AG09309 (cell line): Measurements from ENCODE around the gene GRIN2A.

Source experiments
- DNase-seq: peaks from one replicate; pipeline ENCODE4 v3.0.0-alpha.2; 2010; ENCODE audit warnings: low read depth
- H3K4me3 ChIP-seq: 2 replicates; pipeline ENCODE4 v1.5.1; 2011; ENCODE audit warnings: mild to moderate bottlenecking, low read depth, low read length, moderate library complexity; ENCODE audit not compliant: control insufficient read depth
- TF ChIP-seq, protein P1 (sequence below): IDR thresholded peaks from 2 replicates; pipeline ENCODE4 v1.5.1; 2011; ENCODE audit warnings: mild to moderate bottlenecking, low read depth, low read length, inconsistent platforms; ENCODE audit not compliant: insufficient read depth, control insufficient read depth; ENCODE audit errors: missing control alignments

GRIN2A gene

DNA sequence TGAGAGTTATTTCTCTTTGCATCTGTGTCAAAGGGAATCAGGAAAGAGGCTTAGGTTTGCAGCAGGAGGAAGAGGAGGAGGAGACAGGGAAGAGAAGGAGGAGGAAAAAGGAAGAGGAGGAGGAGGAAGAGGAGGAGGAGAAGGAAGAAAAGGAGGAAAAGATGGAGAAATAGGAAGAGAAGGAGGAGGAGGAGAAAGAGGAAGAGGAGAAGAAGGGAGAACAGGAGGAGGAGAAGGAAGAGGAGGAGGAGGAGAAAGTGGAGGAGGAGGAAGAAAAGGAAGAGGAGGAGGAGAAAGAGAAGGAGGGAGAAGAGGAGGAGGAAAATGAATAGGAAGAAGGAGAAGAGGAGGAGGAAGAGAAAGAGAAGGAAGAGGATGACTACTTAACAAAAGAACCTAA is 459.1 kb downstream of the GRIN2A start:
- no peak for DNase-seq
- TF ChIP-seq, protein P1, sequence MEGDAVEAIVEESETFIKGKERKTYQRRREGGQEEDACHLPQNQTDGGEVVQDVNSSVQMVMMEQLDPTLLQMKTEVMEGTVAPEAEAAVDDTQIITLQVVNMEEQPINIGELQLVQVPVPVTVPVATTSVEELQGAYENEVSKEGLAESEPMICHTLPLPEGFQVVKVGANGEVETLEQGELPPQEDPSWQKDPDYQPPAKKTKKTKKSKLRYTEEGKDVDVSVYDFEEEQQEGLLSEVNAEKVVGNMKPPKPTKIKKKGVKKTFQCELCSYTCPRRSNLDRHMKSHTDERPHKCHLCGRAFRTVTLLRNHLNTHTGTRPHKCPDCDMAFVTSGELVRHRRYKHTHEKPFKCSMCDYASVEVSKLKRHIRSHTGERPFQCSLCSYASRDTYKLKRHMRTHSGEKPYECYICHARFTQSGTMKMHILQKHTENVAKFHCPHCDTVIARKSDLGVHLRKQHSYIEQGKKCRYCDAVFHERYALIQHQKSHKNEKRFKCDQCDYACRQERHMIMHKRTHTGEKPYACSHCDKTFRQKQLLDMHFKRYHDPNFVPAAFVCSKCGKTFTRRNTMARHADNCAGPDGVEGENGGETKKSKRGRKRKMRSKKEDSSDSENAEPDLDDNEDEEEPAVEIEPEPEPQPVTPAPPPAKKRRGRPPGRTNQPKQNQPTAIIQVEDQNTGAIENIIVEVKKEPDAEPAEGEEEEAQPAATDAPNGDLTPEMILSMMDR, result no peak
- H3K4me3 ChIP-seq, result no peak overlapping the region

DNA sequence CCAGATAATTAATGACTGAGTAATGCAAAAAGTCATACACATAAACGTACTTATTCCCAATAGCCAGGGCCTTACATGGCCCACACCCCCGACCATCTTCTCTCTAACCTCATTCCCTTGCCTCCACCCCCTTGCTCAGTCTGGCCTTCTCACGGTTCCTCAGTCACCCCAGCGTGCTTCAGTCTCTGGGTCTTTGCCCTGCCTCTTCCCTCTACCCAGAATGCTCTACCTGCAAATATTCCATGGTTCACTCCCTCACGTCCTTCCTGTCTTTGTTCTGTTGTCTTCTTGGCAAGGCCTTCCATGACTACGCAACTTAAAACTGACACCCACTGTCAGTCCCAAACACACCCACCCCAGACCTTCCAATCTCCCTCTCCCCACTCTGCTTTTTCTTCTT is 468.3 kb downstream of the GRIN2A start:
- TF ChIP-seq, protein P1, result no peak
- no peak overlapping the region for H3K4me3 ChIP-seq
- no peak for DNase-seq

DNA sequence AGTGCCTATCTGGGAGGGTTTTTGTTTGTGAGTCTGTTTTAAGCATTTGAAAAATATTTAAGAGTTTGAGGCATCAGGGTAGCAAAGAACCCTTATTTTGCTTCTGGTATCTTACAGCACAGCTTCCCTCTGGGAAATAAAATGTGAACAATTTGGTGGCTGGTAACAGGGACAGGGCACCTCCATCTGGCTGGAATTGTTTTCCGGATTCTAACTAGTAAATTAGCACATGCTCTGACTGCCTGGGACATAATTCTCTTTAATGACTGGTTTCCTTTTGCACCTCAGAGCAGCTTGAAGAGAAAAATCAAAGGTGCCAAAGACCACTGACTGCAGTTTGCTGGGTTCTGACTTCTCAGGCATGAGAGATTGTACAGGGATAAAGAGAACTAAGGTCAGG is 469.1 kb downstream of the GRIN2A start:
- no peak for DNase-seq
- TF ChIP-seq, protein P1, result no peak
- no peak overlapping the region for H3K4me3 ChIP-seq

DNA sequence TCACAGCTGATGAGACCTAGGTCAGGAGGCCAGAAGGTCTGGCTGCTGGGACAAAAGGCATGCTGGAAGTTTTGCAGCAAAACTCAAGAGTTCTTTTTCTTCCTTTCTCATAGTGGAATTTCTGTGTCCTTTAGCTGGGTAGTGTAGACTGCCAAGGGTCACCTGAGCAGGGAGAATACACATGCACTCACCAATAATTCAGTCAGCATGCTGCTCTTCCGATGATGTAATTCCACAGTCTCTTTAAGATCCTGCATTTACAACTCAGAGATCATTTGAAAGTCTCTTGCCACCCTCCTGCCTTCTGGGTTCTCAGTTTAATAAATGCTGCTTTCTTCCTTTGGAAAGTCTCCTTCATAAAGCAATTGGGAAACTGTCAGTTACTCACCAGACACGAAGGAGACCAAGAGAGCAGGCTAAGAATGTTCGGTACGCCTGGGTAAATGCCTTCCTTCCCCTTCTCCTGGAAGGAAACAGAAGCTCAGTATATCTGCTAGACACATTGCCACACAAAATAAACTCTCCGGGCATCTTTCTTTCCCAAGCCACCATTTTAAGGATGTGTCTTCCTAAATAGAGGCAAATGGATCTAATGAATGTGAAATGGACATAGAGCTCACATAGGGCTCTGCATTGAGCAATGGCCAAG is 473.1 kb downstream of the GRIN2A start:
- H3K4me3 ChIP-seq, result no peak overlapping the region
- TF ChIP-seq, protein P1, result no peak
- DNase-seq, result no peak

DNA sequence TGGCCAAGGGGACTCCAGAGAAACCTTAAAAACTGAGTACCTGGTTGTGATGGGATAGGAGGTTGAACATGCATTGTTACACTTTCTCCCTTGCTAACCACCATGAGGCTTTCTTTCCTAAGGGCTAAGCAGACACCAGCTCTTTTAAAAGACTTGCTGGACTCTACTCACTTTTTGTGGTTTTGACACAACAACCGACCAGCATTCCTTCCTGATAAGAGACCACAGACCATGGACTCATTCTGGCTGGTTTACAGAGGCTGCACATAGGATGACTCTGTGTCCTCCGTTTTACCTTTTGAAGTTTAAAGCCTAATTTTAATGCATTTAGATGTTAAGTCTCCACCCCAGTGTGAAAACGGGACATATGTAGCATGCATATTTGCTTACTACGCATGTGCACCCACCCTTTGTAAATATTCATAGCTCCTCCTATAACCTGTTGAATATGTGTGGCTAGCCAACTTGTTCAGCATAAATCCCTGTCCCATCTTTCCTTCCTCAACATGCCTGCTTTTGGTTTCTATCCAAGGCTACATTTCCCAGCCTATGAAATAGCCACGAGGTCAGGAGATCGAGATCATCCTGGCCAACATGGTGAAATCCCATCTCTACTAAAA is 475.9 kb downstream of the GRIN2A start:
- TF ChIP-seq, protein P1, result no peak
- H3K4me3 ChIP-seq, result no peak overlapping the region
- DNase-seq, result no peak

DNA sequence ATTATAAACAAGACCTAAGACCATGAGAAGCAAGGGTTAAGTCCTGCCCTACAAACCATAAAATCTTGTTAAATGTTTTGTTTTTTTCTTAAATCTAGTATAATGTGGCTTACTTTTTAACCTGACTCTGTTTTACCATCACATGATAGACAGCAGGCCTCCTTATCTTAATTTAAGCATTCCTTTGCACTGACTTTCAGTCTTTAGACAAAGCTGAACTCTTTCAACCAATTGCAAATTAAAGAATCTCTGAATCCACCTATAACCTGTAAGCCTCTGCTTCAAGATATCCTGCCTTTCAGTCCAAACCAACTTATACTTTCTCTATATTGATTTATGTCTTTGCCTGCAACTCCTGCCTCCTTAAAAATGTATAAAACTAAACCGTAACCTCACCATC is 478.5 kb downstream of the GRIN2A start:
- DNase-seq, result no peak
- TF ChIP-seq, protein P1, result no peak
- H3K4me3 ChIP-seq, result no peak overlapping the region
